Measurements from ENCODE around the gene RAB7A.

GRCh38 chr3:128823631-128824030, 97.6 kb downstream of the RAB7A start:
- TF ChIP-seq RAD21 (IDR thresholded peaks at IDR 0.05; ENCODE audit: low read depth), result no peak
- TF ChIP-seq EGR1 (IDR thresholded peaks at IDR 0.05), result no peak
- TF ChIP-seq YY1 (IDR thresholded peaks at IDR 0.05; ENCODE audit: low read depth), result no peak
- TF ChIP-seq EP300 (IDR thresholded peaks at IDR 0.05; ENCODE audit: borderline replicate concordance), result no peak
- no peak for TF ChIP-seq TCF12 (IDR thresholded peaks at IDR 0.05; ENCODE audit: low read depth)
